HG03469 (cell line): ENCODE data around the gene GOSR1.
A peak's percentile ranks its signal among the peaks of the same experiment; 100 is the strongest.
"Not testable (repeated sequence)": the region's sequence is repeated elsewhere in the genome, so short reads cannot be mapped to it uniquely, and the experiment has no call there.

Experiments used
- ATAC-seq: cut with Tn5 transposase; IDR thresholded peaks from one replicate; pipeline ENCODE4 v1.9.1; 2021; ENCODE audit warnings: mild to moderate bottlenecking, moderate library complexity, moderate number of reproducible peaks; ENCODE audit not compliant: unreplicated experiment

Gene GOSR1

GRCh38 chr17:30477083-30477773 is at the start of gene GOSR1:
Gene GOSR1, plus strand, starts transcription at chr17:30477408. Its CDS starts 26 bp downstream, at chr17:30477434.
- ATAC-seq: peak; percentile 44

GRCh38 chr17:30427611-30428010 is 49.6 kb upstream of the GOSR1 start:
- ATAC-seq: no peak

- no peak for ATAC-seq
Measured at GRCh38 chr17:30429155-30429554, 48.1 kb upstream of the GOSR1 start.

GRCh38 chr17:30433514-30433913 is 43.7 kb upstream of the GOSR1 start:
- ATAC-seq: no peak

- no peak for ATAC-seq
Measured at GRCh38 chr17:30436729-30437128, 40.5 kb upstream of the GOSR1 start.

GRCh38 chr17:30443721-30444120 is 33.5 kb upstream of the GOSR1 start:
- no peak for ATAC-seq

- not testable (repeated sequence) for ATAC-seq
Measured at GRCh38 chr17:30446640-30447039, 30.6 kb upstream of the GOSR1 start.

- no peak for ATAC-seq
Measured at GRCh38 chr17:30449480-30449879, 27.7 kb upstream of the GOSR1 start.

GRCh38 chr17:30450125-30451027 is 26.8 kb upstream of the GOSR1 start:
- no peak for ATAC-seq

- ATAC-seq: no peak
Measured at GRCh38 chr17:30454635-30455034, 22.6 kb upstream of the GOSR1 start.

GRCh38 chr17:30458371-30458770 is 18.8 kb upstream of the GOSR1 start:
- ATAC-seq: no peak

GRCh38 chr17:30458797-30459413 is 18.3 kb upstream of the GOSR1 start:
- ATAC-seq: not testable (repeated sequence)

- no peak for ATAC-seq
Measured at GRCh38 chr17:30468465-30468864, 8.7 kb upstream of the GOSR1 start.

GRCh38 chr17:30472238-30472890 is 4.8 kb upstream of the GOSR1 start:
- ATAC-seq: no peak

- no peak for ATAC-seq
Measured at GRCh38 chr17:30475206-30475605, 2.0 kb upstream of the GOSR1 start.

- ATAC-seq: no peak
Measured at GRCh38 chr17:30476726-30477082, 504 bp upstream of the GOSR1 start.

GRCh38 chr17:30477774-30478115 is 537 bp downstream of the GOSR1 start:
- ATAC-seq: no peak

GRCh38 chr17:30482555-30482954 is 5.3 kb downstream of the GOSR1 start:
- no peak for ATAC-seq

- ATAC-seq: no peak
Measured at GRCh38 chr17:30483159-30483558, 6.0 kb downstream of the GOSR1 start.

GRCh38 chr17:30493780-30494179 is 16.6 kb downstream of the GOSR1 start:
- no peak for ATAC-seq

GRCh38 chr17:30495586-30495985 is 18.4 kb downstream of the GOSR1 start:
- no peak for ATAC-seq
